OCI-M1 (cell line): Measurements from ENCODE around the gene DENND6B.
"Not testable (repeated sequence)": the region's sequence is repeated elsewhere in the genome, so short reads cannot be mapped to it uniquely, and the experiment has no call there.

Experiments used
- DNase-seq: peaks from one replicate; lab custom pipeline; 2025; lab: John Stamatoyannopoulos, UW

The DENND6B gene

DNA sequence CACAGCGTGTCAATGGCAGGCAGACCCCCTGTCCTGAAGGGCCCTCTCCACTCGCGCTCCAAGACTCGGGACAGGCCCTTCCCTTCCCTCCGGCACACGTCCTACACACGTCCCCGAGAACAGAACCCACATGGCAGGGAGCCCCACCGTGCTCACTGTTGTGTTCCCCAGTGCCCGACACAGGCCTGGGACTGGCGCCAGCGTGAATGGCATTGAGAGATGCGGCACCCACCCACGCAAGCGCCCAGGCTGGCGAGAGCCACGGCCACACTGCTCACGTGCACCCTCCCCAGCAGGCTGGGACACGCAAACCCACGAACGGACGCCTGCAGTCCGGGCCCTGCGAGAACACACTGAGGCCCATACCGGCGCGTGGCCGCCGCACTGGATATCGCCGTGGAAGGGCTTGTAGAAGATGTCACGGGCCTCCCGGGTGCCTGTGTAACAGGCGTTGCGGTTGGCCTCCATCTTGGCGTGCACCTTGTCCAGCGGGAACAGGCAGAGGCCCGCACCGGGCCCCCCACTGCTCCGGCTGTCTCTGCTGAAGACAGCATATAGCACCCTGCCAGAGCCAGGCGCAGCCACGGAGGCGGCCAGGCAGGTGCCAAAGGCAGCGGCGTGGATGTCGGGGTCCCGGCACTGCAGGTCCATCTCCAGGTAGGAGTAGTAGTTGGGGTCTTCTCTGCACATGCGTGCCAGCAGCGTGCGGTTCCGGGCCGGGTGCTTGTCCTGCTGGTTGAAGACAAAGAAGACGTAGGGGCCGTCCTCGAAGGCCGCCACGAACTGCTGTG is 37.5 kb downstream of the DENND6B start:
- DNase-seq = no peak

DNA sequence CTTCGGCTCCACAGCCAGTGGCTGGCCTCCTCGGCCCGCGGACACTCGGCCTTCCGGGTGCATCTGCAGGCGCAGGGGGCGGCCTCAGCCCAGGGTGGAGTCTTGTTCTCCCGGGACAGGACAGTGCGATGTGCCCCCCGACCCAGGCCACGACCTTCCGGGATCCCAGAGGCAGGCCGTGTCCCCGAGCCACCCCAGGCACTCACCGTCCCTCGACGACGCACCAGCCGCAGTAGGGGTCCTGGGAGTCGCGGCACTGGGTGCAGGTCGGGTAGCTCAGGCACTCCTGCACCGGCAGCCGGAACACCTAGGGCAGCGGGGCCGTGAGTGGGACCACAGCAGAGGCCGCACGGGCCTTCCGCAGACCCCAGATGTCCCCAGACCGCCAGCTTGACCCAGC is 39.1 kb downstream of the DENND6B start:
- DNase-seq = no peak

DNA sequence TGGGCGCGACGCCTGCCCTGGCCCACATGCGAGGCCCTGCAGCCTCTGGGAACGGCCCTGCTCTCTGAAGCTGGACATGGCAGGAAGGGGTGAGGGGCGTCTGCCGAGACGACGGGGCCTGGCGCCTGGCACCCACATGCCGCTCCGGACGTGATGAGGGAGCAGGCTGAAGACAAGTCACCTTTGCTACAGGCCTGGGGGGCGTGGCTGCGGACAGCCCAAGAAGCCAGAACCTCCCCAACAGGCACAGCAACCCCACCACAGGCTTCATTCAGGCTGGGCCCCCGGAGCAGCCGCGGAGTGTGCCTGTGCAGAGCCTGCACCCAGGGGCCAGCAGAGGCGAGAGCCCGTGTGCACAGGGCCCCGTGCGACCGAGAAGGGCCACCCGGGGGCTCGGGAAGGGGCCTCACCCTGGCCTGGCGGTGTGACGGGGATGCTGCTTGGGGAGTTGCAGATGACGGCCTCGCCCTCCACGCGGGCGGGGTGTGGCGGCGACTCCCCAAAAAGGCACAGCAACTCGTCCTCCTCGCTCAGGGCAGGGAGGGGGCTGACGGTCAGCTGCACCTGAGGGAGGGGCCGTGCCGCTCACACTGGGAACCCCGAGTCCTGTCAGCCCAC is 40.0 kb downstream of the DENND6B start:
- no peak for DNase-seq

DNA sequence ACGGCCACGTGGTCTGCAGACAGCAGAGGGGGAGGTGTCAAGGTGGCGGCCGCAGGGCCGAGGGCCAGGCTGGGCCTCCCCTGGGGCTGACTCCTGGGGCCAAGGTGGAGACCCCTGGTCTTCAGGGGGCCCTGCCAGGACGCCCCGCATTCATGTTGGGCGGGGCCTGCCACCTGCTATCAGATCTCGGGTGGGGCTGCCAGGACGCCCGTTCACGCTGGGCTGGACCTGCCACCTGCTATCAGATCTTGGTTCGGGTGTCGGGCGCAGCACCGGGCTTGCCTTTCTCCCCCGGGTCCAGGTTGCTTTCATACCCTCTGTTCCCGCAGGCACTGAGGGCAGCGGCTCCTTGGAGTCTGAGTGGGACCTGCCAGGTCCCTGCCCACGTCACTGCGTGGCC is 40.5 kb downstream of the DENND6B start:
- DNase-seq = no peak

DNA sequence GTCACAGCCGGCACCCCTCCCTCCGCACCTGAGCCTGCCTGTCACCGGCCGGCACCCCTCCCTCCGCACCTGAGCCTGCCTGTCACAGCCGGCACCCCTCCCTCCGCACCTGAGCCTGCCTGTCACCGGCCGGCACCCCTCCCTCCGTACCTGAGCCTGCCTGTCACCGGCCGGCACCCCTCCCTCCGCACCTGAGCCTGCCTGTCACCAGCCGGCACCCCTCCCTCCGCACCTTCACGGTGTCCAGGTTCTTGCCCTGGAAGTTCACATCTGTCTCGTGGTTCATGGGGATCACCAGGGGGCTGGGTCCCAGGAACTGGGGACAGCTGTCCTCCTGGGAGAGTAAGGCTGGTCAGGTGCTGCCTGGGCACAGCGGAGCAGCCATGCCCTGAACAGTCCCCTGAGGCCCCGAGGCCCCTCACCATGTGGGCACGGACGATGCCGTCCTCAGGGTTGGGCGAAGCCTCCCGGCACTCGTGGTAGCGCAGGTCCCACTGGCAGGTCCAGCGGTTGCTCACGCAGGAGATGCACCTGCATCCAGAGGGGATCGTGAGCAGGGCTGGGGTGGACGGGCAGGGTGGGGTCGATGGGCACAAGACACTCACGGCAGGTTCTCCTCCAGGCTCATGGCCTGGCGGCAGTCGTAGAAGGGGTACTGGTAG is 41.1 kb downstream of the DENND6B start:
- DNase-seq = no peak

DNA sequence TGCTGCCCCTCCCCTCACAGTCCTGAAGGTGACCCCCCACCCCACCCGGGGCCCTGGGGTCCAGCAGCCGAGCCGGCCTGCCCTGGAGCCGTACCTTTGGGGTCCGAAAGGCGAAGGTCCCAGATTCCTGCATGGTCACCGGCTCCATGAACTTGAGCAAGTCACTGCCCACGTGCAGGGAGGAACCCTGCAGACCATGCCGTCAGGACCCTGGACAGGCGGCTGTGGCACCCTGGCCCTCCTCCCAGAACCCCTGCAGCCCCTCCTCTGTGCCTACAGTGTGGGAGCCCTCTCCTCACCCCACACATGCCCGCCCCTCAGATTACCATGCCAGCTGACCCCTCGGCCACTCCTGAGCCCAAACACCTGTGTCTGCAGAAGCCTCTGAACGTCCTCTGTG is 42.3 kb downstream of the DENND6B start:
- DNase-seq = no peak

DNA sequence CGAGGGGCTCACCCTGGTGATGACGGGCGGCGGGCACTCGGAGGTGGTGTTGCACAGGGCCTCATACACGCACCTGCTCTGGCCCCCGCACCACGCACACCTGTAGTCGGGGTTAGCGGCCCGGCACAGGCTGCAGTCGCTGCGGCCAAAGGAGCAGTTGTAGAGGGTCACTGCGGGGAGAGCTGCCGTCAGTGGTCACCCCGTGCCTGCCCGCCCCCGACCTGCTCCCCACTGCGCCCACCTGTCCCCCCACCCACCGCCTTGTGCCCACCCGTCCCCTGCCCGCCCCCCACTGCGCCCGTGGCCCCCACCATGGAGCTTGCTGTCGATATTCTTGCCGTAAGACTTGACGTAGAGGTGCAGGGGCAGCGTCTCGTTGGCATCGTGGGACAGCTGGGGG is 43.0 kb downstream of the DENND6B start:
- DNase-seq = no peak

DNA sequence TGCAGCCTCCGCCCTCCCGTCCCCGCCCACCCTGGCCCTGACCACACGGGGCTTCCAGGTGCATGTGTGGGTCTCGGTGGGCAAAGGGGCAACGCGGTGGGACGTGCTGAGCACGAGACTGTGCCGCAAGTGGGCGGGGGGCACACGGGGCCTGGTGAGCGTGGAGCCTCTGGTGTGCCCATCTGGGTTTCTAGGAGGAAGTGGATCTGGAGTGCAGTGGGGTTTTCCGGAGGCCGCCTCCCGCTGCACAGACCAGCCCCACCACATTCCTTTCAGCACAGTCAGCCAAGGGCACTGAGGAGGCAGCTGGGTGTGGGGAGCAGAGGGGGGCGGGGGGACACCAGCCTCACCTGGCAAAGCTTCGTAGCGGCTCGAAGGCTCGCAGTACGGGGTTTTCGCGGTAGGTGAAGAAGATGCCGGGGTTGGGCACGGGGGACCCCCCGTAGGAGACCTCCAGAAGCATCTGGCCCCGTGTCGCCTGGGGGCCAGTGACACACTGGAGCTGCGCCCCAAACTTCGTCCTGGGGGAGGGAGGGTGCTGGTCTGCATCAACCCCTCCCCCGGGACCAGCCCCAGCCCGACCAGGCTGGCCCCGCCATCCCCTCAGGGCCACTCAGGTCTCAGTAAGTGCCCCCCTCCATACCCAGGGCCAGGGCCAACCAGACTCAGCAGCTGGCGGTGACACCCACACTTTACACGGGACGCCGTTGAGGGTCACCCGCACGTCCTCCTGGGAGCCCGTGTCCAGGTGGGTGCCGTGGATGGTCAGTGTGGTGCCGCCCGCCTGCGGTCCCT is 44.3 kb downstream of the DENND6B start:
- DNase-seq = no peak

DNA sequence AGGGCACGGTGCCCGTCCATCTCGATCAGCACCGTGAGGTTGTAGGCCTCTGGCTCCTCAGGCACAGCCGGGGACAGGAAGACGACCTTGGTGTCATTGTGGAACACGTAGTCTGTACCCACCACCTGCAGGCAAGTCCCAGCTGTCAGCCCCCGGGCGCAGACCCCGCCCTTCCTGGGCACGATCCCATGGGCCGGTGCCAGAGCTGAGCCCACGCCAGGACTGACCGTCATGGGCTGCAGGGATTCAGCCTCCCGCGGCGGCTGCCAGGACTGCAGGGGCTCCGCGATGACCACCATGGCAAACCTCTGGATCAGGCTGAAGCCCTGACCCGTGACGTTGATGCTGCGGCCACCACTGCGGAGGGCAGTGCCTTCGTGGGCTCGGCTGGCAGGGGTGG is 44.9 kb downstream of the DENND6B start:
- DNase-seq = no peak

DNA sequence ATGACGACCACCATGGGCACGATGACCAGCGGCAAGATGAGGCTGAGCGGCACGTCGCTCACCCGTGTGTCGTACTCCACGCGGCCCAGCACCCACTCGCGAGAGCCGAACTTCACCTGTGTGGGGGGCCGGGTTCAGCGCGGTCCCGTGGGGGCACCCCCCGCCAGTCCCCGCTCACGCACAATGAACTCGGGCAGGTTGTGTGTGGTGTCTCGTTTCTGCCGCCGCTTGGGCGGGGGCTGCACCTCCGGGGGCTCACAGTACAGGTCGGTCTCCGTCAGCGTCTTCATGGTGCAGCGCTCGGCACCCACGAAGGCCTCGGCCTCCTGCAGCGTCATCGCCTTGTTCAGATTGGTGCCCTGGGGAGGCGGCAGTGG is 45.4 kb downstream of the DENND6B start:
- DNase-seq = no peak

DNA sequence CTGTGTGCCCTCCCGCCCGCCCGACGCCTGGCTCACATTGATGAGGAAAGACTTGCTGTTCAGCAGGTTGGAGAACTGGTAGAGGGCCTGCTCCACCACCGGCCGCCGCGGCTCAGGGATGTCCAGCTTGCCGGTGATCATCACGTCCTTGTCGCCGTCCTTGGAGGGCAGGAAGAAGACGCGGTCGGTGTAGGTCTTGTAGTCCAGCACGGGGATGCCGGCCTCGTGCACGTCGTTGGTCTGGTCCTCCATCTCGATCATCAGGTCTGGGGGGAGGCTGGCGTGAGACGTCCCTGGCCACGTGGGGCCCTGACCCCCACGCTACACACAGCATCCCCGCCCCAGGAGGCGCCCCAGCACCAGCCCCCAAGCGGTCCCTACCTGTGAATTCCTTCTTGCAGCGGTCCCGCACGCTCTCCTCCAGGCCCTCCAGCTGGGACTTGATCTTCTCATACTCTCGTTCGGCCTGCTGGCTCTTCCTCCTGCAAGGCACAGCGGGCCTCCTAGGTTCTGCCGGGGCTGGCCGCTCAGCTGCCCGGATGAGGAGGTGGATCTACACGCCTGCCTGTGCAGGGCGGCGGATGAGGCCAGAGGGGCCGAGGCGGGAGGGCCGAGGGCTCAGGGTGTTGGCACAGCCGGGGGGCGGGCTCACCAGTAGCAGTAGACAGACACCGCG is 46.0 kb downstream of the DENND6B start:
- DNase-seq = no peak

DNA sequence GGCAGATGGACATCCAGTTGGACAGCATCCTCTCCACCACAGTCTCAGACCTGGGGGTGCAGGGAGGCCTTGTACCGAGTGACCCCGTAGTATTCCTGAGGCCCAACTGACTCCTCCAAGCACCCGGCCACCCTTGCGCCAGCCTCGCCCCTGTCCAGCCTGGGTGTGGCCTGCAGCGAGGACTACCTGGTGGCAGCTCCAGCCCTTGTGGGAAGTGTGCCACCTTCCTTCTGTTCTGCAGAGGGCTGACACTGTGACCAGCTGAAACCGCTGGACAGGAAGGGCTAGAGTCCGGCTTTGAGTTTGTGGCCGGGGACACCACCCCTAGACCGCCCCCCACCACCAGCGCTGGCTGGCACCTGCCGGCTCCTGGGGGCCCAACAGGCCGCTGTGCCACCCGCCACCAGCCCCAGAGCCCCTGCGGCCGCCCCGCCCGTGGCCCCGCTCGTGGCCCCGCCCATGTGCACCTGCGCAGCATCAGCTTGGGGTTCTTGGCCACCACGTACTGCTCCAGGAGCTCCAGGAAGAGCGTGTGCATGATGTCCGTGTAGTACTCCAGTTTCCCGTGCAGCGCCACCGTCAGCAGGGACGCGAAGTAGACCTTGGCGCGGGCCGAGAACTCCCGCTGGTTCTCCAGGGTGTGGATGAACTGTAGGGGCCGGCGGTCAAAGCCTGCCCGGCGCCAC is 46.6 kb downstream of the DENND6B start:
- DNase-seq = no peak

DNA sequence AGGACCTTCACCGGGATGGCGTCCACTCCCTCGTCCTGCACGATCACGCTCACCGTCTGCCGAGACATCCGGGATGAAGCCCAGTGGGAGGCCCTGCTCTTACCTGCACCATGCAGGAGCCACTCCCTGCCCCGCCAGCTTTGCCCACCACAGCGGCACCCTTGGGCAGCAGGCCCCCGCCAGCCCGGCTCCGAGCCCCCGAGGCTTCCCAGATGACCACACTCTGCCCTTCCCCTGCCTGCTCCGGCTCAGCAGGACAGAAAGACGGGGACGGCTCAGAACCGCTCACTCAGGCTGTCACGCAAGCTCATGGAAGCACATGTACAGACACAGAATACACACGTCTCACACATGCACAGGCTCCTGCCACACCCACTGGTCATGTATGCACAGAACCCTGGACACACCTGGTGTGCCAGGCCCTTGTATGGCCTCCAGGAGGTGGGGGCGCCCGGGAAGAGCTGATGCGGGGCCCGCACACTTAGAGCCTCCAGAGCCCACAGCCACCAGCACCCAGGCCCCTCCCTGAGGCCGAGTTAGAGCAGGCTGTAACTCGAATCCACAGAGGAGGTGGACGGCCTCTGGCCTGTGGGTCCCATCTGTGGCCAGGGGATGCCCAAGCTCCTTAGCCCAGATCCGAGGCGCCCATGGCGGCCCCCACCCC is 47.7 kb downstream of the DENND6B start:
- DNase-seq = no peak

DNA sequence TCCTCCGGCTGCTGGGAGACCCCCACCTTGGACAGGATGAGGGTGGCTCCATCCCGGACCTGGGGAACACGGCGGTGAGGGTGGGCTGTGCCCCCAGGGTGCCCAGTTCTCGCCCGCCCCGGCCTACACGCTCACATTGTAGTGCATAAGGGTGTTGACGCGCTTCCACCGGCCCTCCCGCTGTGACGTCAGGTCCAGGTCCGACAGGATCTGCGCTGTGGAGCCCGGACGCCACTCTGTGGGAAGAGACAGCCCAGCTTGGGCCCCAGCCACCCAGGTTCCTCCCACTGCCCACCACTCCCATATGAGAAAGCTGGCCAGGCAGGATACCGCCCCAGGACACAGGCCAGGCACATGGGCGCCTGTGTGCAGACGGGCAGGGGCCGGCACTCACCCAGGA is 48.4 kb downstream of the DENND6B start:
- DNase-seq = no peak

DNA sequence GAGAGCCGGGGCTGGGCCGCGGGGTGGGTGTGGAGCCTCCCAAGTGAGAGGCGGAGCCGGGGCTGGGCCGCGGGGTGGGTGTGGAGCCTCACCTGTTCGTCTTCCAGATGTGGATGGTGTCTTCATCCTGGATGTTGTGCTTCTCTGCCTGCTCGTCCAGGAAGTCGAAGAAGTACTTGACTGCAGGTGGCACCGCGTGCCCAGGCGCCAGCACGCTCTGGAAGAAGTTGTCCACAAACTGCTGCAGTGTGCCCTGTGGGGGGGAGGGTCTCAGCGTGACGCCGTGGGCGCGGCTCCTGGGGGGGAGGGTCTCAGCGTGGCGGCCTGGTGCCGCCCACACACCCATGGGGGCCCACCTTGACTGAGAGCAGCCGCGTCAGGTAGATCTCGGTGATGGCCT is 49.1 kb downstream of the DENND6B start:
- no peak for DNase-seq

DNA sequence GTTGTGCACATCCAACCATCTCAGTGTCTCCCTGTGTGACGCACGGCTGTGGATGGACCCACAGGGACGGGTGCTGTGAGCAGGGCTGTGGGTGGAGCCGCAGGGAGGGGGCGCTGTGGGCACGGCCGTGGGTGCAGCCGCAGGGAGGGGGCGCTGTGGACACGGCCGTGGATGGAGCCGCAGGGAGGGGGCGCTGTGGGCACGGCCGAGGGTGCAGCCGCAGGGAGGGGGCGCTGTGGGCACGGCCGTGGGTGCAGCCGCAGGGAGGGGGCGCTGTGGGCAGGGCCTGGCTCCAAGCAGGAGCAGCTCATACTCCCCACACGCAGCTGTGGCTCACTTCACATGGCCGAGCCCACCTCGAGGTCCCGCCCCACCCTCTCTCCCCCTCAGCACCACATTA is 50.7 kb downstream of the DENND6B start:
- peak; percentile 3 for DNase-seq

DNA sequence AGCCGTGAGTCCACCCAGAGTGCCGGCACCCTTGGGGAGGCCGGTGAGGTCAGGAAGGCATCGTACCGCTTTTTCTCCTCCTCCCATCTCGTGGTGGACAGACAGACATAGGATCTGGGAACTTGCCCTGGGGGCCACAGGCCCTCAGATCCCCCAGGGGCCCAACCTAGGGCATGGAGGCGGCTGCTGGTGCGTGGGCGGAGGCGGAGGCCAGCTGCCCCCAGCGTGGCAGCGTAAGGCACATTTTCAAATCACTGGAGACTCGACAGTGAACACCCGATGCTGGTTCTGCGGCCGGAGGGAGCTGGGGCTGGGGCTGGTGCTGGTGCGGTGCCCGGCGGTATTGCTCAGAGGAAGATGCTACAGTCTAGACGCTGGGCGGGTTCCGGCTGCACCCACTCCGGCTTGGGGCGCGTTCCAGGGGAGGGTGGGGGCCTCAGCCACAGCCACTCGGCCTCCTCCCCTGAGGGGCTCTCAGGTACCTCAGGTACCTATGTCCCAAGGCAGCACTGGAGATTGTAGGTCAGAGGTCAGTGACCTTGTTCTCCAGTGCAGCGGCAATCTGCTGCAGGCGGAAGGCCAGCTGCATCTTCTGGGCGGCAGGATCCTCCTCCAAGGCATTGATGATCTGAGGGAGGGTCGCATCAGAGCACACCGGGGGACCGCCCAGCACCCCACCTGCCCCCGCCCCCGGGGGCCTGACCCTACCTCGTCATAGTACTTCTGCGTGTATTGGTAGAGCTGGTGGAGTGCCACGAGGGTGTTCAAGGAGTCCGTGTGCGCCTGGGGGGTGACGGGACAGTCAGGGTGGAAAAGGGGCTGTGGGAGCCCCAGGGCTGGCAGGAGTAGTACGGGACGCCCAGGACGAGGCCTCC is 51.4 kb downstream of the DENND6B start:
- DNase-seq = no peak

DNA sequence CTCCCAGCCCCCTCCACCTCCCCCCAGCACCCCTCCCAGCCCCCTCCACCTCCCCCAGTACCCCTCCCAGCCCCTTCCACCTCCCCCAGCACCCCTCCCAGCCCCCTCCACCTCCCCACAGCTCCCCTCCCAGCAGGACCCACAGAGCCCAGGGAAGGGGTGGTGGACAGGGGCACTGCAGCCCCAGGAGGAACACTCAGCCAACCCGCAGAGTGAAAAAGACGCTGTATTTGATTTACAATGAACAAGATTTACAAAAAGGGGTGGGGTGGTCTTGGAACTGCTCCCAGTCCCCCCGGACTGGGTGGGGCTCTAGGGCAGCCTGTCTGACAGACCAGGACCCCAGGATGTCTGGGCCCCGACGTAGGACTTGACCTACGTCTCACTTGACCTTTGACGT is 52.0 kb downstream of the DENND6B start:
- DNase-seq = no peak

DNA sequence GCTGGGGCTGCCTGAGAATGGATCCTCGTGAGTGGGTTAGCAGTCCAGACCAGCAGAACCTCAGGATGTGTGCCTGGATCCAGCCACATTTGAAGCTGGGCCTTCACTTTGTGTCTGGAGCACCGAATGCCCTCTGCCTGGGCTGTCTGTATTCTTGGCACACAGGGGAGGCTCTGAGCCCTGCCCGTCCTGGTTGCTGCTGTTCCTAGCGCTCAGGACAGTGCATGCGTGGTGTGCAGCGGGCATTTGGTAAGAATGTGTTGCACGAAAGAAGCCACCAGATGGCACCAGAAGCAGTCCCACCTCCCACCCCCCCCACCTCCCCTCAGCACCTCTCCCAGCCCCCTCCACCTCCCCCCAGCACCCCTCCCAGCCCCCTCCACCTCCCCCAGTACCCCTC is 52.5 kb downstream of the DENND6B start:
- peak; percentile 64 for DNase-seq

DNA sequence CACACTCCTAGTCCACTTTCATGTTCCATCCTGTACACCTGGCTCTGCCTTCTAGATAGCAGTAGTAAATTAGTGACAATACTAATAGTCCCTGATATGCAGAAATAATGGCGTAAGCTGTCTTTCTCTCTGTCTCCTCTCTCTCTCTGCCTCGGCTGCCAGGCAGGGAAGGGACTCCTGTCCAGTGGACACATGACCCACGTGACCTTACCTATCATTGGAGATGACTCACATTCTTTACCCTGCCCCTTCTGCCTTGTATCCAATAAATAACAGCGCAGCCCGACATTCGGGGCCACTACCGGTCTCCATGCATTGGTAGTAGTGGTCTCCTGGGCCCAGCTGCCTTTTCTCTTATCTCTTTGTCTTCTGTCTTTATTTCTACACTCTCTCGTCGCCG is 53.0 kb downstream of the DENND6B start:
- not testable (repeated sequence) for DNase-seq
